Activated naive CD4-positive, alpha-beta T cell treated with anti-CD3 and anti-CD28 coated beads, Interleukin-2, amount 50 U/mL, for 16 hours (primary cell): ENCODE data around the gene DPYSL4.

Experiments used
- DNase-seq: peaks from one replicate; pipeline ENCODE4 v3.0.0-alpha.2; 2020

DPYSL4 gene

DNA sequence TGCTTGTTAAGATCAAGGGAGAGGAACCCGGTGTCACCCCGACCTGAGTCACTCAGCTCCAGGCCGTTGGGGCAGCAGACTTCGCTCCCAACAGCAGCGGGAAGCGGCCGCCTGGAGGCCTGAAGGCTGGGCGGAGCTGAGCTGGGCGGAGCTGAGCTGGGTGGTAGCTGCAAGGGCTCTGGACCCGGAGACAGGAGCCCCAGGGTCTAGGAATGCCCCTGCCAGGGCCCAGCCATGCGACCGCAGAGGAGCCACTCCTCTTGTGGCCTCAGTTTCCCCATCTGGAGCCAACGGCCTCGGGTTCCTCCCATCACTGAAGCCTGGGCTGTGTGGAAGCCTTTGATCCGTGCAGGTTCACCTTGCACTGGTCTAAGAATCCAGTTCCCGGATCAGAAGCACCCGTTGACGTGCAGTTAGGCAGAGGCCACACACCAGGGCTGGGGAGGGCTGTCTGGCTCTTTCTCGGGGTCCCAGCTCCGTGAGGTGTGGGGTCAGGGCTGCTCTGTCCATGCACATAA is 21.9 kb upstream of the DPYSL4 start:
- no peak for DNase-seq

DNA sequence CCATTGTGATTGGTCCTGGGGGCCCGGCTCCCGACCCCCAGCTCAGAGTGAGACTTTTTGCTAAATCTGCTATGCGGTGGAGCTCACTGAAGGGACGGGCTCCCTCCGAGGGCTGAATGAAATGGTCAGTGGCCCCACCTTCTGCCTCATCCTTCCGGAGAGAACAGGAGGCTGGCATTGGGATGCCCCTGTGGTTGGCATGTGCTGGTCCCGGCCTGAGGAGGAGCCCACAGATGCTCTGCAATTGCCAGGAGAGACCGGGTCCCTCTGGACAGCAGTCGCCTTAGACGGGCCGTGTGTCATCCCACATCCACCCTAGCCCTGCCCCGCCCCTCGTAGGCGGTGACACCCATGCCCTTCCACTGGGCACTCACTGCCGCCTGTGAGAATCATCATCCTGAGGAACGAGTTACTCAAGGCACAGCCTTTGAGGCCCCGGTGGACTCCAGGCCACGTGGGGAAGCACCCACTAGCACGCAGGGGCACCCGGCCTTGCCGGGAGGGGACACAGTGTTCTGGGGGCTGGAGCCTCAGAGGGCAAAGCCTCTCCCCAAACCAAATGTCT is 21.2 kb upstream of the DPYSL4 start:
- no peak for DNase-seq

GRCh38 chr10:132166216-132166950 is 20.4 kb upstream of the DPYSL4 start:
- no peak for DNase-seq

- DNase-seq, result no peak
Observed at GRCh38 chr10:132167041-132167674, 19.6 kb upstream of the DPYSL4 start.

GRCh38 chr10:132167976-132168375 is 18.8 kb upstream of the DPYSL4 start:
- DNase-seq, result no peak

- DNase-seq, result no peak
Observed at GRCh38 chr10:132168571-132169030, 18.1 kb upstream of the DPYSL4 start.

DNA sequence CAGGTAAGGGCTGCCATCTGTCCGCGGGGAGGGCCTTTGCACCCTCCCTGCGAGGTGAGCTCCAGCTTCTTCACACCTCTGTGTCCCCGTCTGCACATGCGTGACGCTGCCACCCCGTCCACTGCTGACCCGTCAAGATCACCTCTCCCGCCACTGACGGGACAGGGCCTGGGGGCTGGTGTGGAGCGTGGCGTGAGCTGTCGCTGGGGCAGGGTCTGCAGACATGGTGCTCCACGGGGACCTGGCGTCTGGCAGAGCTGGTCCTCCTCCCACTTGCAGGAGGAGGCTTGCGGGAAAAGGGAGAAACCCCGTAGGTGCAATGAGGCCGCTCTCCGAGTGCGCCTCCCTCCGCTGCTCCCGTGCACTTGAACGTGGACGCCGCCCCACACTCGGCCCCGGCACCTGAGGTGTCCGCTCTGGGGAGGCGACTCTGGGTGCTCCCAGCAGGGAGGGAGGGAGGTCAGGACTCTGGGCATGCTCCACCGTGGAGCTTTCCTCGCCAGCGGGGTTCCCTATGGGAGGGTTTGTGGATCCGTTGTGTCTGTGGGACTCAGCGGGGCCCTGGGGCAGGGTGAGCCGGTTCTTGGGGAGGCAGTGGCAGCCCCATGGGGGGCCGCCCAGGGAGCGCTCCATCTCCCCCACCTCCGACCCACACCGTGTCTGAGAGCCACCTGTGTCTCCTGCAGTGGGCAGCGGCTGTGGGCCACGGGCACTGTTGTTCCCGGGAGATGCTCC is 17.6 kb upstream of the DPYSL4 start:
- no peak for DNase-seq

GRCh38 chr10:132169766-132170560 is 16.8 kb upstream of the DPYSL4 start:
- DNase-seq, result no peak

DNA sequence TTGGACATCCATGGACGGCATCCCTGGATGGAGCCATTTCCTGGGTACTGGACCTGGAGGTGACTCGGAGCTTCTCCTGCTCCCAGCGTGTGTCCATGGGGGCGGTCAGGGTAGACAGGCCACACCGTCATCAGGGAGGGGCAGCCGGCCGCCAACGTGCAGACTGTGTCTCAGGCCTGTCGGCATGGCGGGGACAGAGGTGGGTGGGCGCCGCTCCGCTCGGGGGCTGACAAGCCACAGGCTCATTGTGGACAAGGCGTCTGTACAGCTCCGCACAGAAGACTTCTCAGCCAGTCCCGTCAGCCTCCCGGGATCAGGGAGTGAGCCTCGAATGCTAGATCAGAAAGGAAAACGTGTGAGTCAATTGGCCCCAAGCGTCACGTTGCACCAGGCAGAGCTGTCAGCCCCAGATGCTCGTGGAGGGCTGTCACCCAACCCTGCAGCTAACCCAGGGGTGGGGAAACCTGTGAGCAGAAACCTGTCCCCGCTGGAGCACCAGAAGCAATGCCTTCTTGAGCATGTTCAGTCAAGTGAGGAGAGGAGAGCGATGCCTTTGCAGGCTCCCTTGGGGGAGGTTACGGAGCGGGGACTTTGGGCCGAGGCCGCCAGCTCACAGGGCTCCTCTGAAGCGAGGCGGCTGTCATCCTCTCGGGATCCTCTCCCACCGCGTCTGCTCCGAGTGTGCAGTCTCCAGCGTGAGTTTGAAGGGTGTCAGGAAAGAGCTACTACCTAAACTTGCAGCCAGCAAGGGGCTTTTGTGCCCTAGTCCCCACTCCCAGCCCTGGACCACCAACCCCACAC is 16.0 kb upstream of the DPYSL4 start:
- no peak for DNase-seq

- DNase-seq, result no peak
Observed at GRCh38 chr10:132172091-132173066, 14.4 kb upstream of the DPYSL4 start.

DNA sequence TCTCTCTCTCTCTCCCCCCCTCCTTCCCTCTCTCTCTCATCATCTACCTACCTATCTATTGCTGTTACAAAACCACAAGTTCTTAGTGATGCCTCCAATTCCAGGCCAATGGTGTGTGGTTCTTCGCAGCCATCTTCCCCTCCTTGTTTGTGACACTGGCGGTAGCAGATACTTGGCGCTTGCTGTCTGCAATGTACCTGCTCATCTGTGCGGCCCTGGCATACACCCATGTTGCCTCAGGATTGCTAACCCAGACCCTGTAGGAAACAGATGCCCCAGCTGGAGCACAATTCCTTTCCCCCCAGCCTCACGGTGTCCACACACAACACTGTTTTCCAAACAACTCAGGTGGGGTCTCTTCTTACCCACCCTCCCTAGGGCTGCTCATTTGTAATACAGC is 13.6 kb upstream of the DPYSL4 start:
- no peak for DNase-seq

GRCh38 chr10:132174237-132174636 is 12.5 kb upstream of the DPYSL4 start:
- no peak for DNase-seq

DNA sequence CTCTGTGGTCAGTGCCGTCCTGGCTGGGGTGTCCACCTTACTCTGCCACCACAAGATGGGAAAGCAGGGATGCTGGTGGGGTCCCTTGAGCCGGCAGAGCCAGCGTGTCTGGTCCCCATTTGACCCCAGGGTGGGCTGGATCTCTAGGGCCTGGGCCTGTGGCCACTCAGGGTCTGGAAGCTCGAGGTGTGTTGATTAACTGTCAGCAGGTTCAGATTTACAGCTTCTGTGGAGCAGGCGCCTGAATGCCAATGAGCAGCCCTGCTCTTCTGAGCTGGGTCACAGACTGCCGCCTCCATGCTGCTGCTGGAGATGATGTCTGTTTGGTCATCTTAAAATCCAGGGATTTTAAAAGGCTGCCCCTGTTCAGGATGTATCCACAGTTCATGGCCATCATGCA is 11.3 kb upstream of the DPYSL4 start:
- no peak for DNase-seq

DNA sequence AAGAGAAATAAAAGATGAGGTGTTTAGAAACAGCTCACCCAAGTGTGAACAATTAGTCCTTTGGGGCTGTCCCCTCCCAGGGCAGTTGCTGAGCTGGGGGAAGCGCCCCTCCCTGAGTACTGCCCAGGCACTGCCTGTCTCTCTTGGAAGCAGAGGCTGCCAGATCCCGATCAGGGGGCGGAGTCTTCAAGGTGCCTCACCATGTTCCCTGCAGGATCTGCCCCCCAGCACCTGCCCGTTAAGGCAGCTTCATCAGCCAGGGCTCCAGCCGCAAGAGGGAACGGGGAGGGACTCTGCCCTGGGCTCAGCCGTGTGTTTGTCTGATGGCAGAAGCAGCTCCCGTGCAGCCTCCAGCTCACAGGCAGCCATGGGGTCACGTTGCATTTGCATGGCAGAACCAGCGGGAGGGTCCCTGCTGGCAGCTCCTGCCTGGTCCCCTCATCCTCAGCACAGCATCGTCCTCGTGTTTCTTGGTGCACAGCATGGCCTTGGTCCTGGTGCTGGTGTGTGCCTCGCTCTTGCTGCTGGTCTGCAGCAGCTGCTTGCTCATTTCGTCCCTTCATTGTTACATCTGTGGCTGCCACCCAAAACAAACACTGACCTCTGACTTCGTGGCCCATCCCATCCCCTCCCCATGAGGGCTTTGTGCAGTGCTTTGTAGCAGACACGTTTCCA is 10.7 kb upstream of the DPYSL4 start:
- DNase-seq, result no peak

- DNase-seq, result no peak
Observed at GRCh38 chr10:132176623-132177500, 9.9 kb upstream of the DPYSL4 start.

DNA sequence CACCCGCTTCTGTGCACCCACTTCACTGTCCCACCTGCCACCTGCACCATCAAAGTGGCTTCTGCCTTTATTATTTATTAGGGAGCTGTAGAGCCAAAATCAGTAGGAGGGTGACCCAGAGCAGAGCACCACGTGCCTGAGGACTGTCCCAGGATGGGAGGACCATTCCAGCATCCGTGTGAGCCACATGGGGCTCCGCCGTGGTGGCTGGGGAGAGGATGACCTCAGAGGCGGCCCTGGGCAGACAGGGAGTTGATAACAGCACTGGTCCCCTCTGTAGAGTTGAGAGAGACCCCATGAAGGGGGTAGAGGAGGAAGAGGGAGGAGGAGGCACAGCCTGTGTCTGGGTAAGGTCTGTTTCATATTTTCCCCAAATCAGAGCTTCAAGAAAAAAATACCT is 8.7 kb upstream of the DPYSL4 start:
- no peak for DNase-seq

DNA sequence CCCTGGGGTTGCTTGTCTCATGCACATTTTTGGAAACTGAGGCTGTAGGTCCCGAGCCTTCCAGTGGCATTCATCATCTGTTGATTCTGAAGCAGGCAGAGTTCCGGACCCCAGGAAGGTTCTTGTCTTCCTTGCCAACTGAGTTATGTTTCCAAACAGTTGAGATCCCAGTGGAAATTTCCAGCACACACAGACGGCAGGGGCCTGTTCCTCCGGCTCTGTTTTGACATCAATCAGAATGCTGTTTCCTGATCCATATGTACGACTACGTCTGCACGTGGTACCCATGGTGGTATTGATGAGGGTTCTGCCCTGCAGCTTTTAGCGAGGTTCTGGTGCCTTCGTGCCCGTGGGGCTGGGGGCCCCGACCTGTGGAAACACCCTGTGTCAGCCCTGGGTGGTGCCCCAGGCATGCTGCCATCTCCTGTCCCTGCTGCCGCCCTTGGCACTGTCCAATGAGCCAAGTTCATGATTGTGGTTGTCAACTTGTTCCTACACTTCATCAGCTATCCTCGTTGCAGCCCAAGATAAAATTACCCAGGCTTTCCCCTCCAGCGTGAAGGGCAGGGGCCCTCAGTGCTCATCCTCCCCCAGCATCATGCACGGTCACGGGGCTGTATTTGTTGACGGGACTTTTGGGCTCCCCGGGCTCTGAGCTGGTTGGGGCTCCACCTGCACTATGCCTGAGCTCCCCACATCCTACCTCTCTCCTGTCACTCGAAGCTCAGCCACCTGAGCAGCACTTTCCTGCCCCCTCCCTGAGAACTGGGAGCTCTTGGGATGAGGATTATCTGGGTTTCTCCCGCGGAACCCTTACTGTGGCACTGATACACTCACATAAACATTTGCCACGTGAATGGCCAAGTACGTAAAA is 7.8 kb upstream of the DPYSL4 start:
- no peak for DNase-seq
